Measurements from ENCODE around the gene TTC7B. TPM values are rescaled to one million over a fixed set of nuclear protein-coding genes. Genes with fewer than 3 reads are reported as not detected.

TTC7B gene
- total RNA-seq, 1 donor from 2014 or later = 46.0 TPM

DNA sequence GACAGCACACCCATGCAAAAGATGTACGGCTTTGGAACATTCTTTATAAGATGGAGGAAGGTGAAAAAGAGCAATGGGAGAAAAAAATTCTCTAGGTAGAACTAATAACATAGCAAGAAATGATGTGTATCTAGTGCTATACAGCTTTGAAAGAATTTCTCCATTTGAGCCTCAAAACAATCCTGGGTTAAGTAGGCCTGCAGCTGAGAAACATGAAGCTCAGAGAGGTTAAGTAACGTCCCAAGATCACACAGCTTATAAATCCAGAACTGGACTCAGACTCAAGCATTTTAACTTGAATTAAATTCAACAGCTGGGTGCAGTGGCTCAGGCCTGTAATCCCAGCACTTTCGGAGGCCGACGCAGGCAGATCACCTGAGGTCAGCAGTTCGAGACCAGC lies 32.9 kb downstream of the TTC7B start:
- no peak for TF ChIP-seq CTCF (IDR thresholded peaks at IDR 0.05; ENCODE audit: insufficient read depth, low read length, poor library complexity, severe bottlenecking)
- no peaks in the 10 kb centered on the region for H3K36me3 ChIP-seq (ENCODE audit: control insufficient read depth, insufficient read depth, low read length)
- no peak overlapping the region for H3K4me3 ChIP-seq (ENCODE audit: low read depth, low read length)
- DNase-seq (ENCODE audit: low read depth) = no peak
- no peaks in the 10 kb centered on the region for H3K27me3 ChIP-seq (ENCODE audit: control insufficient read depth, insufficient read depth, low read length)

DNA sequence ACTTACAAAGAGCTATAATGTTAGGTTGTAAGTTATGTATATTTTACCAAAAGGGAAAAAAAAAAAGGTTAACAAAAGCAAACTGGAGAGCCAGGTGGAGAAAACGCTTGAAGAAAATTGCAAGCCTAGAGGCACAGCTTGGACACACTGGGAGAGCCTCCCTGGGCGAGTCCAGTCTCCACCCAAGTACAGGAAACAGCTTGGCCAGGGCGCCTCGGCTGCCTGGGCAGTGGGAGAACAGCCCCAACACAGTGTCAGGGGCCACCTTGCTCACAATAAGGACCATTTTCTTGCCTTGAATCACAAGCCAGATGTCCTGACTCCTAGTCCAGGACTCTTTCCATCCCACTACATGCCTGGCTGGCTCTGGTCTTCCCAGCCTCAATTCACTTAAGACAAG lies 33.3 kb downstream of the TTC7B start:
- no peak overlapping the region for H3K4me3 ChIP-seq (ENCODE audit: low read depth, low read length)
- DNase-seq (ENCODE audit: low read depth) = no peak
- no peak for TF ChIP-seq CTCF (IDR thresholded peaks at IDR 0.05; ENCODE audit: insufficient read depth, low read length, poor library complexity, severe bottlenecking)
- H3K27me3 ChIP-seq (ENCODE audit: control insufficient read depth, insufficient read depth, low read length) = no peaks in the 10 kb centered on the region
- H3K36me3 ChIP-seq (ENCODE audit: control insufficient read depth, insufficient read depth, low read length) = no peaks in the 10 kb centered on the region

GRCh38 chr14:90781876-90782275 lies 34.4 kb downstream of the TTC7B start:
- H3K36me3 ChIP-seq (ENCODE audit: control insufficient read depth, insufficient read depth, low read length) = no peaks in the 10 kb centered on the region
- no peaks in the 10 kb centered on the region for H3K27me3 ChIP-seq (ENCODE audit: control insufficient read depth, insufficient read depth, low read length)
- TF ChIP-seq CTCF (IDR thresholded peaks at IDR 0.05; ENCODE audit: insufficient read depth, low read length, poor library complexity, severe bottlenecking) = no peak
- no peak overlapping the region for H3K4me3 ChIP-seq (ENCODE audit: low read depth, low read length)
- DNase-seq (ENCODE audit: low read depth) = no peak

DNA sequence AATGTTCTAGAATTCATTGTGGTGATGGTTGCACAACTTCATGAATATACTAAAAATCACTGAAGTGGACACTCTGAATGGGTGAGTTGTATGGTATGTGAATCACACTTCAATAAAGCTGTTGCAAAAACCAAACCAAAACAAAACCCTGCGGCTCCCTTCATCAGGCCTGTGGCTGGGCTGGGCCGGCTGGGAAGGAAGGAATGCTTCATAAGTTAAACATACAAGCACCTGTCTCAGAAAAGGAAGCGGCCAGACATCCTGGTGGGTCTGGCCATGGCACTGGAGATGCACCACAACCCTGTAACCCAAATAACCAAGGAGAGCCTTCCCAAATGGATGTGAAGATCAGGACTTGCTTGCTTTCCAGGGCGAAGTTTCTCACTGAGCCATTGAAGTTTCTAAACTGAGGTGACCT lies 34.9 kb downstream of the TTC7B start:
- no peaks in the 10 kb centered on the region for H3K27me3 ChIP-seq (ENCODE audit: control insufficient read depth, insufficient read depth, low read length)
- TF ChIP-seq CTCF (IDR thresholded peaks at IDR 0.05; ENCODE audit: insufficient read depth, low read length, poor library complexity, severe bottlenecking) = no peak
- no peak overlapping the region for H3K4me3 ChIP-seq (ENCODE audit: low read depth, low read length)
- H3K36me3 ChIP-seq (ENCODE audit: control insufficient read depth, insufficient read depth, low read length) = no peaks in the 10 kb centered on the region
- DNase-seq (ENCODE audit: low read depth) = peak; percentile 93

DNA sequence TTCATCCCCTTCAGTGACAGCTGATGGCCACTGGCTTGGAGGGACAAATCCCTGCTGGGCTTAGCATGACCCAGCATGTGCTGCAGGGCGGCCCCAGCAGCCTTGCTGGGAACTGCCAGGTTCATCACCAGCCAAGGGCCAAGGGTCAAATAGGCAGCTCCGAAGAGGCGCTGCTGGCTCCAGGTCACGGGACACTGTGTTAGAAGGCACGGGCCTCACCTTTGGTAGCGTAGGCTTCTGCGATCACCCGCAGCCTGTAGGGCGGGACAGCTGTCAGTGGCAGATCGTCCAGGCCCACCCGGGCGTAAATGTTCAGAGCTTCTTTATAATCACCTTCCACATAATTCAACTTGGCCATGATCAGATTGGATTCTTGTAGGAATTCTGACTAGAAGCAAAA lies 35.7 kb downstream of the TTC7B start:
- Histone ChIP-seq H3K36me3 (ENCODE audit: control insufficient read depth, insufficient read depth, low read length) (no peaks in the 10 kb centered on the region), H3K27me3 (ENCODE audit: control insufficient read depth, insufficient read depth, low read length) (no peaks in the 10 kb centered on the region), H3K4me3 (ENCODE audit: low read depth, low read length) (no peak overlapping the region)
- no peak for DNase-seq (ENCODE audit: low read depth)
- TF ChIP-seq CTCF (IDR thresholded peaks at IDR 0.05; ENCODE audit: insufficient read depth, low read length, poor library complexity, severe bottlenecking) = no peak

DNA sequence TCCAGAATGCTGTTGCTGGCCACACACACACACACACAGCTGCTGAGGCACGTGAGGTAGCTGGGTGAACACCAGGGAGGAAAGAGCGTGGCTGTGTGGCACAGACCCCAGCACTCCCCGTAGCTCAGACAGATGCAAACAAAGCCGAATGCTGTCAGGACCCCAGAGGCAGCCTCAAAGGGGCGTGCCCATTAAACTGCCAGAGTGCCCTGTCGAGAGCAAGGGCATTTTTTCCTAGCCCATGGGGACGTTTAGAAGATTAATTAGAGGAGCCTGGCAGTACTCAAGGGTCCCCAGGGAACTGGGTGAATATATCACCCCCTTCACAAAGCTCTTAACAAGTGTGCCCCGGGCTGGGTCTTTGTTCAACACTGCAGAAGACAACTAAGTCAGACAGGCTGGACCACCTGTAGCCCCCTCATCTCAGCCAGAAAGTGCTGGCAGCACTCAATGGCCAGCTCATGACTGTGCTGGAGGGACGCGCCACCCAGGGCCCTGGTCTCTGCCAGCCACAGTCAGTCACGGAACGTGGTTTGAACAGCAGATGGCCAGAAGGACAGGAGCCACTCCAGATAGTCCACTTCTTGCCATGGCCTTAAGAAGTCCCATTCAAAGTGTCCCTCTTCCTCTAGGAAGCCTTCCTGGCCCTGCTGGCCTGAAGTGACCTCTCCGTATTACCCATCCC lies 37.5 kb downstream of the TTC7B start:
- TF ChIP-seq CTCF (IDR thresholded peaks at IDR 0.05; ENCODE audit: insufficient read depth, low read length, poor library complexity, severe bottlenecking) = no peak
- Histone ChIP-seq H3K36me3 (ENCODE audit: control insufficient read depth, insufficient read depth, low read length) (no peaks in the 10 kb centered on the region), H3K4me3 (ENCODE audit: low read depth, low read length) (no peak overlapping the region), H3K27me3 (ENCODE audit: control insufficient read depth, insufficient read depth, low read length) (no peaks in the 10 kb centered on the region)
- DNase-seq (ENCODE audit: low read depth) = no peak
